GM12864 (cell line): ENCODE data around the gene TMCO1.
A peak's percentile ranks its signal among the peaks of the same experiment; 100 is the strongest.

Experiments
- DNase-seq: peaks from one replicate; pipeline ENCODE4 v3.0.0-alpha.2; 2011; ENCODE audit warnings: low read depth
- H3K4me3 ChIP-seq: 2 replicates; pipeline ENCODE4 v1.5.1; 2011; ENCODE audit warnings: mild to moderate bottlenecking, low read depth, low read length, control low read depth
- TF ChIP-seq, protein P1 (sequence below): IDR thresholded peaks from 2 replicates; pipeline ENCODE4 v1.5.1; 2011; ENCODE audit warnings: low read depth, mild to moderate bottlenecking, moderate library complexity, low read length, control low read depth, inconsistent platforms; ENCODE audit errors: missing control alignments

TMCO1 gene

DNA sequence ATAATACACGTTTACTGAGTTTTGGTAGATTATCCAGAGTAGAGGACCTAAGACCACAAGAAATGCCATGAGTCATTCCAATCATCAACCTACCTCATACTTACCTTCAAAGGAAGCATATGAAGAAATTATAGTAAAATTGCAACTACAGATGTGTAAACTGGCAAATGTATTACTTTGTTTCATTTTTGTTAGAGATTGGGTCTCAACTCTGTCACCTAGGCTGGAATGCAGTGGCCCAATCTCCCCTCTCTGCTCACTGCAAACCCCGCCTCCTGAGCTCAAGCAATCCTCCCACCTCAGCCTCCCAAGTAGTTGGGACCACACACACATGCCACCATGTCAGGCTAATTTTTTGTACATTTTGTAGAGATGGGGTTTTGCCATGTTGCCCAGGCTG lies 5.2 kb downstream of the TMCO1 start:
- TF ChIP-seq, protein P1, sequence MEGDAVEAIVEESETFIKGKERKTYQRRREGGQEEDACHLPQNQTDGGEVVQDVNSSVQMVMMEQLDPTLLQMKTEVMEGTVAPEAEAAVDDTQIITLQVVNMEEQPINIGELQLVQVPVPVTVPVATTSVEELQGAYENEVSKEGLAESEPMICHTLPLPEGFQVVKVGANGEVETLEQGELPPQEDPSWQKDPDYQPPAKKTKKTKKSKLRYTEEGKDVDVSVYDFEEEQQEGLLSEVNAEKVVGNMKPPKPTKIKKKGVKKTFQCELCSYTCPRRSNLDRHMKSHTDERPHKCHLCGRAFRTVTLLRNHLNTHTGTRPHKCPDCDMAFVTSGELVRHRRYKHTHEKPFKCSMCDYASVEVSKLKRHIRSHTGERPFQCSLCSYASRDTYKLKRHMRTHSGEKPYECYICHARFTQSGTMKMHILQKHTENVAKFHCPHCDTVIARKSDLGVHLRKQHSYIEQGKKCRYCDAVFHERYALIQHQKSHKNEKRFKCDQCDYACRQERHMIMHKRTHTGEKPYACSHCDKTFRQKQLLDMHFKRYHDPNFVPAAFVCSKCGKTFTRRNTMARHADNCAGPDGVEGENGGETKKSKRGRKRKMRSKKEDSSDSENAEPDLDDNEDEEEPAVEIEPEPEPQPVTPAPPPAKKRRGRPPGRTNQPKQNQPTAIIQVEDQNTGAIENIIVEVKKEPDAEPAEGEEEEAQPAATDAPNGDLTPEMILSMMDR: no peak
- H3K4me3 ChIP-seq: no peak overlapping the region
- DNase-seq: no peak

DNA sequence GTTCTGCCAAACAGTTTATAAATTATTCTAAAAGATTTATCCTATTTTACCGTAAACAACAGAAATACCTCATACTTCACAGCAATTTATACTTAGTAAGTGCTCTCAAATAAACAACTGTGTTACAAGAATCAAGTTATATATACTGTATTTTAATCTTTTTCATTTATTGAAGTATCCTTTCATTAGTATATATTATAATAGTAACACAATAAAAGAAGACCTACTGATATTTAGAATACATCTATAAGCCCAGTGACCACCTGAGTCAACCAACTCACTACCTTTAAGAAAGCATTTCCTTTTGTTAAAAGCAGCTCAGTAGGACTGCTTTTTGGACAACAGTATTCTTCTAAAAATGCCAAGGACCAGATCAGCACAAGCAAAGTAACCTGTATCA lies 5.9 kb downstream of the TMCO1 start:
- TF ChIP-seq, protein P1: no peak
- no peak overlapping the region for H3K4me3 ChIP-seq

DNA sequence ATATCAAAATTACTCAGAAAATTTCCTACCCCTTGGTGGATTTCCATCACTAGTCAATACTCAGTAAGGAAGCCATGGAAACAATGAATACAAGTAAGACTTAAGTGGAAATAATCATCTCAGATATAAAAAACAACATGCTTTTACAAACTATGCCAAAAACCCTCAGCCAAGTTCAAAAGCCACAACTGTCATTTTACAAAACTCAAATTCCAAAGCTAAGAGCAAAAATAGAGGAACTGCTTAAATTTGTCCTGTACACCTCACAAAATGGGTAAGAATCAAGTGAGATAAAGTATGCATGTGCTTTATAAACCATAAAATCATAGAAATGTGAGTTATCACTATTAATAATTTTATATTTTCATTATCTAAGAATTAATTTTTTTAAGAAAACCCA lies 9.6 kb downstream of the TMCO1 start:
- DNase-seq: no peak
- TF ChIP-seq, protein P1: no peak
- no peak overlapping the region for H3K4me3 ChIP-seq

More for the DNA sequence above, 5.9 kb downstream of the TMCO1 start:
- DNase-seq: no peak

DNA sequence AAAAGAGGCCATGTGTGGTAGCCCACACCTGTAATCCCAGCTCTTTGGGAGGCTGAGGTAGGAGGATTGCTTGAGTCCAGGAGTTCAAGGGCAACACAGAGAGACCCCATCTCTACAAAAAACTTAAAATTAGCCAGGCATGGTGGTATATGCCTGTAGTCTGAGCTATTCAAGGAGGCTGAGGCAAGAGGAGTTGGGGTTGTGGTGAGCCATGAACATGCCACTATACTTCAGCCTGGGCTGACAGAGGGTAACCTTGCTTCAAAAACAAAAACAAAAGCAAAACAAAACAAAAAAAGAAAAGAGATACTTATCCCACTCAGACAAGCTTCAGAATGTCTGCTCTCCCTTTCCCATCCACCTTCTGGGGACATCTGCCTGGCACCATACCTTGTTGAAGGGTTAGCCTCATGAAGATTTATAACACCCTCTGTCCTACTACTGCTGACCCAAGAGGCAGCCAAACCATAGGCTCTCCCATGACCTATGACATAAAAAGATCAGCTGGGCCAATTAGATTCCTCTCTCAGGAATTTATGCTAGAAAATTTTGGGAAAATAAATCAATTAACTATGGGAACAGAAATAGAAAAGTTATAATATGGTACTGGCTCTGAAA lies 13.2 kb downstream of the TMCO1 start:
- no peak for DNase-seq
- TF ChIP-seq, protein P1: no peak
- no peak overlapping the region for H3K4me3 ChIP-seq

DNA sequence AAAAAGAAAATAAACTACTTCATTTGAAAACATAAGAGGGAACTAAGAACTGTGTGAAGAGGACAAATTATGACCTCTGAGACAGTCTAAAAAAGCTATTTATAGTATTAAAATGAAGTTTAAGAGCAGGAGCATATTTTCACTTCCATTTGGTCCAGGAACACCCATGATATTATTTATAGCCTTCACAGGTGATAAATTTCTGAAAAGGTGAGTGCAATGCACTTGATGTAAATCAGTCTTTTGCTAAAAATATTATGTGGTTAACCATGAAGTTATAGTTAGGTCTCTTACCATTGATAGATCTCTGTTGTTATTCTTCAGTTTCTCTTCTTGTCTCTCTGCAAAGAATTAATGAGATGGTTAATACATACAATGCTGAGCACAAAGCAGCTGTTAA lies 14.7 kb downstream of the TMCO1 start:
- DNase-seq: peak; percentile 61
- TF ChIP-seq, protein P1: no peak
- H3K4me3 ChIP-seq: no peak overlapping the region

DNA sequence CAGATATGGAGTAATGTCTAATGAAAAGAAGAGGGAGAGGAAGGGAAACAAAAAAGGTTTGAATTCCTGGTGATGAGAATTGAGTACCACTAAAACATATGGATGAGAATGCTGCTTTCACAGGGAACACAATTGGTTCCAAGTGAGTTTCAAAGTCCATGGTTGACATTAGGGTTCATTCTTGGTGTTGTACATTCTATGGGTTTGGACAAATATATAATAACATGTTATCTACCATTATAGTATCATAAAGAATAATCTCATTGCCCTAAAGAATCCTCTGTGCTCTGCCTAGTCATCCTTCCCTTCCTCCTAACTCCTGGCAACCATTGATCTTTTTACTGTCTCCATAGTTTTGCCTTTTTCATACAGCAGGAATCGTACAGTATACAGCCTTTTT lies 20.1 kb downstream of the TMCO1 start:
- TF ChIP-seq, protein P1: no peak
- no peak for DNase-seq
- H3K4me3 ChIP-seq: no peak overlapping the region
